CD4-positive, alpha-beta T cell (primary cell): Measurements from ENCODE around the gene WDR37. TPM values are rescaled to one million over a fixed set of nuclear protein-coding genes. Genes with fewer than 3 reads are reported as not detected.

ENCODE experiments used
- ATAC-seq: fragments of 200-7000 bp; cut with Tn5 transposase; one replicate; pipeline ENCODE4 v1.10.0; 2022; ENCODE audit warnings: mild to moderate bottlenecking; ENCODE audit not compliant: poor library complexity
- CTCF ChIA-PET: fragments of 350-600 bp; sonication (Branson Sonifier 250); formaldehyde crosslinking; loops from one replicate; lab custom pipeline; 2021; ENCODE audit warnings: antibody characterized with exemption, inconsistent platforms; lab: Charles Lee
- POLR2A ChIA-PET: fragments of 350-600 bp; sonication (Branson Sonifier 250); formaldehyde crosslinking; loops from one replicate; lab custom pipeline; 2021; ENCODE audit warnings: antibody characterized with exemption, inconsistent platforms; lab: Charles Lee
- DNase-seq, 14 experiments: peaks; one replicate each; pipeline ENCODE4 v3.0.0-alpha.2; 2013 to 2020; ENCODE audit warnings: mixed read lengths in 2 of 14
- H3K27ac ChIP-seq, 2 donors: one replicate each; pipeline versions ENCODE4 v1.5.1 to v1.7.0; 2013; ENCODE audit warnings: low read length in 2 of 2, low read depth in 1 of 2, mild to moderate bottlenecking in 1 of 2
- H3K27me3 ChIP-seq, 2 experiments: 1 replicate in 1 of 2; 2 replicates in 1 of 2; pipeline versions ENCODE4 v1.6.1 to v1.7.0; 2013; ENCODE audit warnings: low read length in 2 of 2, control low read depth in 1 of 2, mild to moderate bottlenecking in 1 of 2, moderate library complexity in 1 of 2; ENCODE audit not compliant: insufficient read depth in 2 of 2, control insufficient read depth in 1 of 2
- H3K36me3 ChIP-seq: one replicate; pipeline ENCODE4 v1.6.1; 2013; ENCODE audit warnings: low read length, control low read depth; ENCODE audit not compliant: insufficient read depth
- H3K4me1 ChIP-seq: one replicate; pipeline ENCODE4 v1.6.1; 2013; ENCODE audit warnings: low read length, control low read depth; ENCODE audit not compliant: insufficient read depth
- H3K4me3 ChIP-seq: one replicate; pipeline ENCODE4 v1.5.1; 2013; ENCODE audit warnings: mild to moderate bottlenecking, low read length, moderate library complexity
- H3K9me3 ChIP-seq, 2 experiments: 1 replicate in 1 of 2; 2 replicates in 1 of 2; pipeline versions ENCODE4 v1.6.1 to v1.7.0; 2013; ENCODE audit warnings: low read length in 2 of 2, mild to moderate bottlenecking in 2 of 2, control low read depth in 1 of 2, moderate library complexity in 1 of 2; ENCODE audit not compliant: control insufficient read depth in 1 of 2, insufficient read depth in 1 of 2
- H3K27ac Mint-ChIP-seq: one replicate; pipeline ENCODE4 v1.8.0; 2020; ENCODE audit warnings: mixed read lengths
- H3K27me3 Mint-ChIP-seq: one replicate; pipeline ENCODE4 v1.8.0; 2021; ENCODE audit warnings: mixed read lengths
- H3K36me3 Mint-ChIP-seq: one replicate; pipeline ENCODE4 v1.8.0; 2021; ENCODE audit warnings: low read depth, mixed read lengths
- H3K4me1 Mint-ChIP-seq: one replicate; pipeline ENCODE4 v1.8.0; 2021; ENCODE audit warnings: low read depth, mixed read lengths
- H3K4me3 Mint-ChIP-seq: one replicate; pipeline ENCODE4 v1.8.0; 2020; ENCODE audit warnings: mild to moderate bottlenecking, mixed read lengths
- H3K9me3 Mint-ChIP-seq: one replicate; pipeline ENCODE4 v1.8.0; 2020; ENCODE audit warnings: mixed read lengths
- CTCF ChIP-seq: fragments of 200-600 bp; IDR thresholded peaks from one replicate; pipeline ENCODE4 v1.8.0; 2022; ENCODE audit warnings: antibody characterized with exemption, mild to moderate bottlenecking
- intact Hi-C, 2 experiments: fragments of 100-400 bp; cut with DNase I in 1 of 2; cut with micrococcal nuclease in 1 of 2; formaldehyde crosslinking; loops; one replicate each; pipeline versions ENCODE4 v1.15.1 to v1.9.0; 2023 to 2025; cut with DNase I, micrococcal nuclease
- total RNA-seq, 174 experiments: library from RNA in 2 of 174; stranded (reverse) in 2 of 174; gene quantifications; one replicate each; pipeline ENCODE4 v1.2.3 and lab custom pipeline; 2021 to 2026

WDR37 gene
- total RNA-seq, 2 experiments from 2014 or later = 17.0 to 17.7 TPM

GRCh38 chr10:1041514-1041913 is 14.7 kb upstream of the WDR37 start:
- no peak for TF ChIP-seq CTCF
- peaks cover 42% of the 10 kb centered on the region for H3K36me3 ChIP-seq
- peaks cover 23% of the 10 kb centered on the region for H3K4me1 ChIP-seq
- ChIA-PET POLR2A (no interaction called here), CTCF (interaction anchor here (1.1 kb wide), 1 partner anchor 54 kb away, joined by 4 read pairs; no protein-coding TSS in a partner anchor)
- DNase-seq = no peak
- no peak for ATAC-seq
- intact Hi-C loops = no loop called here
- no peaks in the 10 kb centered on the region for H3K27me3 Mint-ChIP-seq
- H3K9me3 ChIP-seq = no peaks in the 10 kb centered on the region
- no peak overlapping the region for H3K27ac ChIP-seq
- H3K9me3 Mint-ChIP-seq = no peaks in the 10 kb centered on the region
- H3K4me1 Mint-ChIP-seq = peaks cover 35% of the 10 kb centered on the region
- H3K27ac Mint-ChIP-seq = no peak overlapping the region
- no peak overlapping the region for H3K4me3 ChIP-seq
- H3K36me3 Mint-ChIP-seq = peaks cover 65% of the 10 kb centered on the region
- H3K4me3 Mint-ChIP-seq = no peak overlapping the region
- no peaks in the 10 kb centered on the region for H3K27me3 ChIP-seq

DNA sequence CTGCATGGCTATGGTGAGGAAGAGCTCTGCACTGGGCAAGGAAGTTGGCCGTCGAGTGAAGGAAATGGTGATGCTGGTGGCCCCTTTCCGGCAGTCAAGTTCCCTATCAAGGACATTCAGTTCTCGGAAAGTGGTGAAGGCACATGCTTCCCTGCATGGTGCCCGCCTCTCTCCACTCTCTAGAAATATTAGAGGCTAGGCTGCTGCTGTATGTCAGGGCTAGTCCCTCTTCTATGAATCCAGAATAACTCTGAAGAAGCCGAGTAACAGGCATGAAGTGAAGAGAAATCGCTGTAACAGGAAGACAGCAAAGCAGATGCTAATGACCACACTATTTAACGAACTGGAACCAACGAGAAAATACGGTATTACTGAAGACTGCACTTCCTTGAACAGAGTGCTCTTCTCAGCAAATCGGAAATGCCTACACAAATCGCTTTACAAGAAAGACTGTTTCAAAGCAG is 12.6 kb upstream of the WDR37 start:
- intact Hi-C loops = no loop called here
- ChIA-PET POLR2A (interaction anchor here (1.0 to 2.2 kb wide), 4 partner anchors 10 to 30 kb away, joined by 3 to 5 read pairs (median 4); partner anchors contain the start of gene WDR37), CTCF (interaction anchor here (2.3 kb wide), 1 partner anchor 55 kb away, joined by 7 read pairs; the partner anchor contains the start of gene GTPBP4)
- Mint-ChIP-seq H3K4me1 (peaks cover 48% of the 10 kb centered on the region), H3K27me3 (peaks cover 5% of the 10 kb centered on the region), H3K4me3 (peak overlapping the region; percentile 84), H3K9me3 (no peaks in the 10 kb centered on the region), H3K36me3 (peaks cover 59% of the 10 kb centered on the region), H3K27ac (peak overlapping the region; percentile 88)
- H3K27me3 ChIP-seq = no peaks in the 10 kb centered on the region
- peak; percentile 22 for ATAC-seq
- peak in 5 of 14 experiments; percentile 16 to 74 (median 55) for DNase-seq
- TF ChIP-seq CTCF = no peak
- H3K4me3 ChIP-seq = peak overlapping the region; percentile 43
- peaks cover 30% of the 10 kb centered on the region for H3K4me1 ChIP-seq
- peaks cover 29% of the 10 kb centered on the region for H3K36me3 ChIP-seq
- H3K27ac ChIP-seq = peak overlapping the region; percentile 37 to 44
- no peaks in the 10 kb centered on the region for H3K9me3 ChIP-seq

- ATAC-seq = no peak
- no peak for DNase-seq
- peaks cover 54% of the 10 kb centered on the region for H3K4me1 Mint-ChIP-seq
- H3K9me3 Mint-ChIP-seq = no peaks in the 10 kb centered on the region
- ChIA-PET CTCF (interaction anchor here (2.3 kb wide), 1 partner anchor 56 kb away, joined by 7 read pairs; the partner anchor contains the start of gene GTPBP4), POLR2A (interaction anchor here (1.0 to 2.2 kb wide), 3 partner anchors 9 to 30 kb away, joined by 3 to 5 read pairs (median 4); partner anchors contain the start of gene WDR37)
- Histone ChIP-seq H3K4me1 (peaks cover 30% of the 10 kb centered on the region), H3K27me3 (no peaks in the 10 kb centered on the region), H3K9me3 (no peaks in the 10 kb centered on the region), H3K4me3 (peak overlapping the region; percentile 43), H3K27ac (peak overlapping the region; percentile 6 to 37), H3K36me3 (peaks cover 29% of the 10 kb centered on the region)
- H3K36me3 Mint-ChIP-seq = peaks cover 65% of the 10 kb centered on the region
- intact Hi-C loops = no loop called here
- peak overlapping the region; percentile 84 for H3K4me3 Mint-ChIP-seq
- peaks cover 5% of the 10 kb centered on the region for H3K27me3 Mint-ChIP-seq
- TF ChIP-seq CTCF = no peak
- peak overlapping the region; percentile 88 for H3K27ac Mint-ChIP-seq
Observed at GRCh38 chr10:1044146-1044545, 12.0 kb upstream of the WDR37 start.
